ENCODE measurements around the gene GRIN2A. TPM values are rescaled to one million over a fixed set of nuclear protein-coding genes. Genes with fewer than 3 reads are reported as not detected.

Gene GRIN2A
- polyA plus RNA-seq, 1 donor from 2014 or later: 0.11 TPM

DNA sequence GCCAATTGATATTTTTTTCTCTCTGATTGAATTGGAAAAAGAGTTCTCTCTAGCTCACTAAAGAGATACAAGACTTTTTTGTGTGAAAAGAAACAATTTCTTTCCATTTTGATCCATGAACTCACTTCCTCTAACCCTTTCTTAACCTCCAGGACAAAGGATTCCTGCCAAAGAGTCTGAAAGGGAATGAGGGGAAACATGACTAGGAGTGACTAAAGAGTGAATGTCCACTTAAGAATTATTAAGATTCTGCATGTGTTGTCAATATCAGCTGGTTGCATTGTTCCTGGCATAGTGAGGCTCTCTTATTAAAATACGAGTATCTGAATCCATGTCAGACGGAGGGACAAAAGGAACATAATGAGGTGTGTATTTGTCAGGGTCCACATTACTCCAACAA, 344.7 kb downstream of the GRIN2A start:
- H3K79me2 ChIP-seq (replicated peaks; ENCODE audit: insufficient read depth, low read length): no peaks in the 10 kb centered on the region
- H3K36me3 ChIP-seq (ENCODE audit: insufficient read depth, low read length): no peaks in the 10 kb centered on the region
- H3K9me2 ChIP-seq (ENCODE audit: insufficient read depth, low read length): no peaks in the 10 kb centered on the region
- TF ChIP-seq, protein P1, sequence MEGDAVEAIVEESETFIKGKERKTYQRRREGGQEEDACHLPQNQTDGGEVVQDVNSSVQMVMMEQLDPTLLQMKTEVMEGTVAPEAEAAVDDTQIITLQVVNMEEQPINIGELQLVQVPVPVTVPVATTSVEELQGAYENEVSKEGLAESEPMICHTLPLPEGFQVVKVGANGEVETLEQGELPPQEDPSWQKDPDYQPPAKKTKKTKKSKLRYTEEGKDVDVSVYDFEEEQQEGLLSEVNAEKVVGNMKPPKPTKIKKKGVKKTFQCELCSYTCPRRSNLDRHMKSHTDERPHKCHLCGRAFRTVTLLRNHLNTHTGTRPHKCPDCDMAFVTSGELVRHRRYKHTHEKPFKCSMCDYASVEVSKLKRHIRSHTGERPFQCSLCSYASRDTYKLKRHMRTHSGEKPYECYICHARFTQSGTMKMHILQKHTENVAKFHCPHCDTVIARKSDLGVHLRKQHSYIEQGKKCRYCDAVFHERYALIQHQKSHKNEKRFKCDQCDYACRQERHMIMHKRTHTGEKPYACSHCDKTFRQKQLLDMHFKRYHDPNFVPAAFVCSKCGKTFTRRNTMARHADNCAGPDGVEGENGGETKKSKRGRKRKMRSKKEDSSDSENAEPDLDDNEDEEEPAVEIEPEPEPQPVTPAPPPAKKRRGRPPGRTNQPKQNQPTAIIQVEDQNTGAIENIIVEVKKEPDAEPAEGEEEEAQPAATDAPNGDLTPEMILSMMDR (IDR thresholded peaks at IDR 0.05; ENCODE audit: poor library complexity, severe bottlenecking): no peak
- TF ChIP-seq EZH2 (IDR thresholded peaks at IDR 0.05; ENCODE audit: borderline replicate concordance, insufficient read depth, low read length, poor library complexity, severe bottlenecking) (no peak), SMC3 (conservative IDR thresholded peaks at IDR 0.05; ENCODE audit: poor library complexity) (no peak), TAF1 (IDR thresholded peaks at IDR 0.05; ENCODE audit: low read depth) (no peak), REST (IDR thresholded peaks at IDR 0.05; ENCODE audit: borderline replicate concordance) (no peak), MXI1 (conservative IDR thresholded peaks at IDR 0.05; ENCODE audit: poor library complexity, severe bottlenecking) (no peak), EP300 (conservative IDR thresholded peaks at IDR 0.05; ENCODE audit: poor library complexity, severe bottlenecking) (no peak), POLR2AphosphoS5 (IDR thresholded peaks at IDR 0.05) (no peak)
- H3K9me3 ChIP-seq (ENCODE audit: low read length): no peaks in the 10 kb centered on the region
- H4K20me1 ChIP-seq (ENCODE audit: insufficient read depth): no peaks in the 10 kb centered on the region
- no peak overlapping the region for H3K4me2 ChIP-seq (ENCODE audit: low read length)
- H3K27me3 ChIP-seq (ENCODE audit: insufficient read depth, low read depth, low read length): no peaks in the 10 kb centered on the region
- H3K4me3 ChIP-seq (ENCODE audit: low read length): no peak overlapping the region
- no peak overlapping the region for H3K27ac ChIP-seq (ENCODE audit: low read length)
- H2AFZ ChIP-seq (ENCODE audit: low read depth, low read length): no peak overlapping the region
- H3F3A ChIP-seq (ENCODE audit: insufficient read depth, low read length, poor library complexity, severe bottlenecking): no peaks in the 10 kb centered on the region
- no peak overlapping the region for H3K9ac ChIP-seq (ENCODE audit: low read length)

- no peak overlapping the region for H3K4me3 ChIP-seq (ENCODE audit: low read length)
- H3K9me3 ChIP-seq (ENCODE audit: low read length): no peaks in the 10 kb centered on the region
- H3F3A ChIP-seq (ENCODE audit: insufficient read depth, low read length, poor library complexity, severe bottlenecking): no peaks in the 10 kb centered on the region
- H3K9me2 ChIP-seq (ENCODE audit: insufficient read depth, low read length): no peaks in the 10 kb centered on the region
- H3K4me2 ChIP-seq (ENCODE audit: low read length): no peak overlapping the region
- no peaks in the 10 kb centered on the region for H4K20me1 ChIP-seq (ENCODE audit: insufficient read depth)
- peak; percentile 49 for TF ChIP-seq REST (IDR thresholded peaks at IDR 0.05; ENCODE audit: borderline replicate concordance)
- TF ChIP-seq MXI1 (conservative IDR thresholded peaks at IDR 0.05; ENCODE audit: poor library complexity, severe bottlenecking): no peak
- no peak overlapping the region for H3K27ac ChIP-seq (ENCODE audit: low read length)
- no peak overlapping the region for H2AFZ ChIP-seq (ENCODE audit: low read depth, low read length)
- no peaks in the 10 kb centered on the region for H3K27me3 ChIP-seq (ENCODE audit: insufficient read depth, low read depth, low read length)
- no peak overlapping the region for H3K9ac ChIP-seq (ENCODE audit: low read length)
- H3K36me3 ChIP-seq (ENCODE audit: insufficient read depth, low read length): no peaks in the 10 kb centered on the region
- no peaks in the 10 kb centered on the region for H3K79me2 ChIP-seq (replicated peaks; ENCODE audit: insufficient read depth, low read length)
These were observed 346.0 kb downstream of the GRIN2A start for GRCh38 chr16:9836118-9836736.
